ENCODE data around the gene MLPH. TPM values are rescaled to one million over a fixed set of nuclear protein-coding genes. Genes with fewer than 3 reads are reported as not detected.

MLPH gene
- total and polyA plus RNA-seq, 2 of the 13 experiments (the other 11 are each of a cell fraction or from before 2014, with no cell fraction given), result 0.12 TPM; not detected in 1

- TF ChIP-seq ZNF101 (CRISPR knock-in tag; IDR thresholded peaks at IDR 0.05; ENCODE audit: borderline replicate concordance, low read depth) (no peak), GLI4 (CRISPR knock-in tag; IDR thresholded peaks at IDR 0.05; ENCODE audit: borderline replicate concordance) (no peak), HOXA3 (CRISPR knock-in tag; IDR thresholded peaks at IDR 0.05) (peak; percentile 40), NR1H2 (CRISPR knock-in tag; IDR thresholded peaks at IDR 0.05; ENCODE audit: borderline replicate concordance, low read depth) (no peak), NFYB (CRISPR knock-in tag; IDR thresholded peaks at IDR 0.05) (no peak), ZFY (CRISPR knock-in tag; IDR thresholded peaks at IDR 0.05) (peak; percentile 51), PAX8 (CRISPR knock-in tag; IDR thresholded peaks at IDR 0.05; ENCODE audit: borderline replicate concordance) (no peak), ZBTB20 (CRISPR knock-in tag; IDR thresholded peaks at IDR 0.05; ENCODE audit: borderline replicate concordance, low read depth) (no peak), ZNF614 (CRISPR knock-in tag; IDR thresholded peaks at IDR 0.05; ENCODE audit: borderline replicate concordance) (no peak), SRSF9 (IDR thresholded peaks at IDR 0.05; ENCODE audit: borderline replicate concordance, insufficient read depth, low read depth, low read length, poor library complexity, severe bottlenecking) (no peak), NR2F6 (IDR thresholded peaks at IDR 0.05) (peak; percentile 76), NR2F6 (CRISPR knock-in tag; IDR thresholded peaks at IDR 0.05) (peak; percentile 72), ZC3H13 (CRISPR knock-in tag; IDR thresholded peaks at IDR 0.05) (no peak), DMAP1 (CRISPR knock-in tag; IDR thresholded peaks at IDR 0.05) (no peak), LBX2 (CRISPR knock-in tag; IDR thresholded peaks at IDR 0.05; ENCODE audit: borderline replicate concordance) (no peak), NPAS2 (CRISPR knock-in tag; IDR thresholded peaks at IDR 0.05; ENCODE audit: borderline replicate concordance) (no peak), ZNF326 (CRISPR knock-in tag; IDR thresholded peaks at IDR 0.05; ENCODE audit: borderline replicate concordance) (no peak), TBX3 (IDR thresholded peaks at IDR 0.05; ENCODE audit: borderline replicate concordance) (no peak), GPN1 (CRISPR knock-in tag; IDR thresholded peaks at IDR 0.05; ENCODE audit: borderline replicate concordance) (no peak), SP1 (IDR thresholded peaks at IDR 0.05) (no peak), SP1 (CRISPR knock-in tag; IDR thresholded peaks at IDR 0.05) (no peak), AHDC1 (CRISPR knock-in tag; IDR thresholded peaks at IDR 0.05; ENCODE audit: borderline replicate concordance) (no peak), CBFB (CRISPR knock-in tag; IDR thresholded peaks at IDR 0.05) (no peak), ATF4 (CRISPR knock-in tag; IDR thresholded peaks at IDR 0.05) (no peak)
Measured at GRCh38 chr2:237581751-237582746, 95.0 kb downstream of the MLPH start (continued).
